Vagina (tissue), 2 donors: ENCODE measurements around the gene NPRL2.

Source experiments
- POLR2A ChIP-seq, 2 donors: fragments of 450-650 bp; IDR thresholded peaks; one replicate each; pipeline ENCODE4 v1.6.1; 2017; ENCODE audit warnings: antibody characterized with exemption in 2 of 2, mild to moderate bottlenecking in 2 of 2, moderate library complexity in 2 of 2
- POLR2AphosphoS5 ChIP-seq, 2 donors: sonication (generic); formaldehyde crosslinking; IDR thresholded peaks; one replicate each; pipeline ENCODE4 v1.9.0; 2017; ENCODE audit warnings: antibody characterized with exemption in 2 of 2, mild to moderate bottlenecking in 2 of 2, low read depth in 1 of 2; ENCODE audit not compliant: insufficient read depth in 1 of 2
- TF ChIP-seq, protein P1 (sequence below), 3 experiments: fragments of 450-650 bp in 2 of 3; fragments of 200-600 bp in 1 of 3; sonication (generic) in 1 of 3; IDR thresholded peaks; one replicate each; pipeline ENCODE4 v1.5.1; 2017 to 2019; ENCODE audit warnings: antibody characterized with exemption in 3 of 3, mild to moderate bottlenecking in 2 of 3, moderate library complexity in 2 of 3

DNA sequence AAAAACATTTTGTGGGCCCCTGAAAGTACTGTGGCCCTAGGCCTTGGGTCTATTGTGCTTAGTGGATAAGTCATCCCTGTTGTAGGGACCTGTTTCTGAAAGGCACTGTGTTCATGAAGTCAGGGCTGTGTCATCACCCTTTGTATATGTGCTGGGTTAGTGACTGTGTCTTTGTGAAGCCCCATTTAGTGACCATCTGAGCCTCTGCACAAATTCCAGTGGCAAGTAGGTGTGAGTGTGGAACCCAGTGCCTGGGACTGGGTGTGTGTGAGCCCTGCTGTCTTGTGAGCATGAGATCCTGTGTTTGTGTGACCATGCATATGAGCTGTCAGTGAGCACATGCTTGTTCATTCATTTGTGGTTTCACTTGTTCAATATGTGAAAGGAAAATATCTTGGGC lies 46.0 kb downstream of the NPRL2 start:
- no peak for TF ChIP-seq POLR2A (IDR thresholded peaks at IDR 0.05)
- TF ChIP-seq, protein P1, sequence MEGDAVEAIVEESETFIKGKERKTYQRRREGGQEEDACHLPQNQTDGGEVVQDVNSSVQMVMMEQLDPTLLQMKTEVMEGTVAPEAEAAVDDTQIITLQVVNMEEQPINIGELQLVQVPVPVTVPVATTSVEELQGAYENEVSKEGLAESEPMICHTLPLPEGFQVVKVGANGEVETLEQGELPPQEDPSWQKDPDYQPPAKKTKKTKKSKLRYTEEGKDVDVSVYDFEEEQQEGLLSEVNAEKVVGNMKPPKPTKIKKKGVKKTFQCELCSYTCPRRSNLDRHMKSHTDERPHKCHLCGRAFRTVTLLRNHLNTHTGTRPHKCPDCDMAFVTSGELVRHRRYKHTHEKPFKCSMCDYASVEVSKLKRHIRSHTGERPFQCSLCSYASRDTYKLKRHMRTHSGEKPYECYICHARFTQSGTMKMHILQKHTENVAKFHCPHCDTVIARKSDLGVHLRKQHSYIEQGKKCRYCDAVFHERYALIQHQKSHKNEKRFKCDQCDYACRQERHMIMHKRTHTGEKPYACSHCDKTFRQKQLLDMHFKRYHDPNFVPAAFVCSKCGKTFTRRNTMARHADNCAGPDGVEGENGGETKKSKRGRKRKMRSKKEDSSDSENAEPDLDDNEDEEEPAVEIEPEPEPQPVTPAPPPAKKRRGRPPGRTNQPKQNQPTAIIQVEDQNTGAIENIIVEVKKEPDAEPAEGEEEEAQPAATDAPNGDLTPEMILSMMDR (IDR thresholded peaks at IDR 0.05), result no peak
- no peak for TF ChIP-seq POLR2AphosphoS5 (IDR thresholded peaks at IDR 0.05; ENCODE audit: insufficient read depth in 1 of 2, low read depth in 1 of 2)
